Activated CD4-positive, alpha-beta T cell treated with anti-CD3 and anti-CD28 coated beads for 36 hours (primary cell): ENCODE data around the gene CCDC159. TPM values are rescaled to one million over a fixed set of nuclear protein-coding genes. Genes with fewer than 3 reads are reported as not detected.

Source experiments
- ATAC-seq: fragments of 200-7000 bp; cut with Tn5 transposase; one replicate; pipeline ENCODE4 v1.10.0; 2021; ENCODE audit warnings: mild to moderate bottlenecking, moderate library complexity
- CTCF ChIA-PET: fragments of 350-600 bp; sonication (Branson Sonifier 250); formaldehyde crosslinking; loops from one replicate; lab custom pipeline; 2021; ENCODE audit warnings: antibody characterized with exemption; lab: Charles Lee
- POLR2A ChIA-PET: fragments of 350-600 bp; sonication (Branson Sonifier 250); formaldehyde crosslinking; loops from one replicate; lab custom pipeline; 2021; ENCODE audit warnings: antibody characterized with exemption, inconsistent platforms; lab: Charles Lee
- DNase-seq: peaks from one replicate; pipeline ENCODE4 v3.0.0-alpha.2; 2020
- H3K27ac Mint-ChIP-seq: one replicate; pipeline ENCODE4 v1.8.0; 2021; ENCODE audit warnings: mixed read lengths
- H3K27me3 Mint-ChIP-seq: one replicate; pipeline ENCODE4 v1.8.0; 2021; ENCODE audit warnings: mixed read lengths
- H3K36me3 Mint-ChIP-seq: one replicate; pipeline ENCODE4 v1.8.0; 2021; ENCODE audit warnings: low read depth, mixed read lengths
- H3K4me1 Mint-ChIP-seq: one replicate; pipeline ENCODE4 v1.8.0; 2021; ENCODE audit warnings: mixed read lengths
- H3K4me3 Mint-ChIP-seq: one replicate; pipeline ENCODE4 v1.8.0; 2021; ENCODE audit warnings: mild to moderate bottlenecking, moderate library complexity, mixed read lengths
- H3K9me3 Mint-ChIP-seq: one replicate; pipeline ENCODE4 v1.8.0; 2021; ENCODE audit warnings: low read depth, mixed read lengths
- intact Hi-C, 2 experiments: fragments of 100-400 bp; cut with DNase I in 1 of 2; cut with micrococcal nuclease in 1 of 2; formaldehyde crosslinking; loops; one replicate each; pipeline versions ENCODE4 v1.14.2 to v1.15.1; 2022 to 2024; cut with DNase I, micrococcal nuclease
- total RNA-seq, 2 experiments: library from RNA; stranded (reverse); gene quantifications; one replicate each; pipeline ENCODE4 v1.2.3, GENCODE V29; 2021

Gene CCDC159
- total RNA-seq, 2 experiments from 2014 or later = 15.3 to 18.0 TPM

DNA sequence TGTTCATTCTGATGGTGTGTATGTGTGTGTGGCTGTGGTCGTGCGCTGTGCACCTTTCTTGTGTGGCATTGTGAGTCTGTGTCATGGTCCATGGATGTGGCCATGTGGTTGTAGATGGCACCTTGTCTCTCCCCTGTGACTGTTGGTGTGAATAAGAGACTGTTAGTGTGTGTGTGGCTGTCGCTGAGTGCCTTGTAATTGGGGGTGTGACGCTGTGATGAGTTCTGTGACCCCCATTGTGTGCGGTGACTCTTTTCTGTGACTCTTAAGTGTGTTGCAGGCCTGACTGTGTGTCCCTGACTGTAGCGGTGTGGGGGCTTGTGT lies 9.7 kb downstream of the CCDC159 start:
- DNase-seq = no peak
- Mint-ChIP-seq H3K4me3 (peak overlapping the region; percentile 43), H3K4me1 (peaks cover 7% of the 10 kb centered on the region), H3K36me3 (no peaks in the 10 kb centered on the region), H3K27me3 (peaks cover 13% of the 10 kb centered on the region), H3K27ac (peak overlapping the region; percentile 23), H3K9me3 (no peaks in the 10 kb centered on the region)
- peak; percentile 10 for ATAC-seq
- ChIA-PET POLR2A (no interaction called here), CTCF (no interaction called here)
- intact Hi-C loops = no loop called here

DNA sequence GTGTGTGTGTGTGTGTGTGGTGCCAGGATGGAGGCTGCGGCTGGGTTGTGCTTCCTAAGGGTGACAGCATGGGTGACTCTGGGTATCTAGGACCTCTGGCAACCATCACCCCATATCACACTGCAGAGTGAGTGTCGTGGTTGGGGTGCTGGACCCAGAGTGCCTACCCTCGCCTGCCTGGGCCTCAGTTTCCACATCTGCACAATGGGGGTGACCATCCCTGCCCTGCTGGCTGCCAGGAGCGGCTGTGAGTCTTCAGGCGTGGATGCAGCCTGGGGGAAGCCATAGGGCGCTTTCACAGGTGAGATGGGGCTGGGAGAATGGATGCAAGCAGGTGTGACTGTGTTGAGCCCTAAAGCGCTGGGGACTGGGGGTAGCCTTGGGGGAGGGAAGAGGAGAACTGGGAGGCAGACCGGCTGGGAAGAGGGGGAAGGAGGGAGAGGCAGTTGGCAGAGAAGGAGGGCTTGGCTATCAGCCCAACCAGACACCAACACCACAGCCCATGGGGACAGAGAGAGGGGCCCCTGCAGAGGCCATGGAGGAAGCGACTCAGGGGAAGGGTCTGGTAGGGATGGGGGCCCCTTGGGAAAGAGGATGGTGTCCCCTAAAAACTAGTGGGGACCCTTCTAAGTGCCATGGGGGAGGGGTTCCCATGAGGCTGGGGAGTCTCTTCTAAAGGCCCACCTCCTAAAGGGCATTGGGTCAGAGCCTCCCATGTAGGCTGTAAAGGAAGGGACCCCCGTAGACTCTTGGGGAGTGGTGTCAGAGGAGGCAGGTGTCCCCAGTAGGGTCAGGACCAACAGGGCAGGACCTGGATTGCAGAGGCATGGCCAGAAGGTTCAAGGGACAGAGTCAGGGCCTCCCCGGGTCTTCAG lies 10.6 kb downstream of the CCDC159 start:
- ATAC-seq (no peak), DNase-seq (no peak)
- H3K27me3 Mint-ChIP-seq = peaks cover 13% of the 10 kb centered on the region
- H3K4me1 Mint-ChIP-seq = peaks cover 7% of the 10 kb centered on the region
- no peaks in the 10 kb centered on the region for H3K36me3 Mint-ChIP-seq
- no peaks in the 10 kb centered on the region for H3K9me3 Mint-ChIP-seq
- ChIA-PET POLR2A (no interaction called here), CTCF (no interaction called here)
- intact Hi-C loops = no loop called here
- H3K4me3 Mint-ChIP-seq = no peak overlapping the region
- no peak overlapping the region for H3K27ac Mint-ChIP-seq

DNA sequence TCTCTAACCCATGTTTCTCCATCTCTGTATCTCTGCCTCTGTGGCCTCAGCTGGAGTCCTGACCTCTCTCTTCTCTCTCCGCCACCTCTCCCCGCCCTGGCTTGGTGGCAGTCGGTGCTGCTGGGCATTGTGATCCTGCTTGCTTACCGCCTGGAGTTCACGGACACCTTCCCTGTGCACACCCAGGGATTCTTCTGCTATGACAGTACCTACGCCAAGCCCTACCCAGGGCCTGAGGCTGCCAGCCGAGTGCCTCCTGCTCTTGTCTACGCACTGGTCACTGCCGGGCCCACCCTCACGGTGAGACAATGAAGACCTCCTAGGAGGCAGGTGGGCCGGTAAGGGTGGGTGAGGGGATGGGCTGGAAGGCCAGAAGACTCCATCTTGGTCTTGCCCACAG lies 13.1 kb downstream of the CCDC159 start:
- DNase-seq = no peak
- no peak for ATAC-seq
- peaks cover 13% of the 10 kb centered on the region for H3K27me3 Mint-ChIP-seq
- no peak overlapping the region for H3K4me3 Mint-ChIP-seq
- CTCF ChIA-PET = interaction anchor here (0.6 kb wide), 1 partner anchor 63 kb away, joined by 3 read pairs; the partner anchor contains the start of gene TSPAN16
- no peak overlapping the region for H3K27ac Mint-ChIP-seq
- H3K36me3 Mint-ChIP-seq = no peaks in the 10 kb centered on the region
- POLR2A ChIA-PET = no interaction called here
- H3K4me1 Mint-ChIP-seq = peaks cover 7% of the 10 kb centered on the region
- H3K9me3 Mint-ChIP-seq = no peaks in the 10 kb centered on the region
- intact Hi-C loops = no loop called here

DNA sequence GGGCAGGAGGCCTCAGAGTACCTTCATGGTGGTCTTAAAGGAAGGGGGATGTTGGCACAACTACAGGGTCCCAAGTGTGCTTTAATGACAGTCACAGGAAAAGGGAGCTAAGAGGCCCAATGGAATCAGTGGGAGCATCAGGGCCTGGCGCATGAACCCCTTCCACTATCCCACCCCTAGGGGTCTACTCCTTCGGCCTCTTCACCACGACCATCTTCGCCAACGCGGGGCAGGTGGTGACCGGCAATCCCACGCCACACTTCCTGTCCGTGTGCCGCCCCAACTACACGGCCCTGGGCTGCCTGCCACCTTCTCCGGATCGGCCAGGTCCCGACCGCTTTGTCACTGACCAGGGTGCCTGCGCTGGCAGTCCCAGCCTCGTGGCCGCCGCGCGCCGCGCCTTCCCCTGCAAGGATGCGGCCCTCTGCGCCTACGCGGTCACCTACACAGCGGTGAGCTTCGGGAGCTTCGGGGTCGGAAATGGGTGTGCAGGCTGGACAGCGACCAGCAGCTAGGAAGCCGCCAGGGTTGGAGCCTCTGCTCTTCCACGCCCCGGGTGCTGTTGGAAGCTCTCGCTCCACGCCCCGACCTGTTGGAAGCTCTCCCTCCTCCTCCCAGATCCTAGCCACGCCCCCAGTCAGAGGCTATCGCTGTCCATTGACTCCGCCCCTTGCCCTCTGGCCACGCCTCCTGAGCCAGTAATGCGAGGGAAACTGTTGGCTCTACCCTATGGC lies 14.9 kb downstream of the CCDC159 start:
- ChIA-PET CTCF (interaction anchor here (0.7 kb wide), 2 partner anchors 39 to 85 kb away, joined by 3 read pairs; no protein-coding TSS in a partner anchor), POLR2A (interaction anchor here (0.6 kb wide), 1 partner anchor 18 kb away, joined by 3 read pairs; no protein-coding TSS in a partner anchor)
- peaks cover 3% of the 10 kb centered on the region for H3K36me3 Mint-ChIP-seq
- H3K27ac Mint-ChIP-seq = no peak overlapping the region
- H3K9me3 Mint-ChIP-seq = no peaks in the 10 kb centered on the region
- DNase-seq (peak; percentile 52), ATAC-seq (peak; percentile 33)
- H3K4me3 Mint-ChIP-seq = no peak overlapping the region
- intact Hi-C loops = no loop called here
- H3K27me3 Mint-ChIP-seq = peaks cover 7% of the 10 kb centered on the region
- peaks cover under 1% of the 10 kb centered on the region for H3K4me1 Mint-ChIP-seq

DNA sequence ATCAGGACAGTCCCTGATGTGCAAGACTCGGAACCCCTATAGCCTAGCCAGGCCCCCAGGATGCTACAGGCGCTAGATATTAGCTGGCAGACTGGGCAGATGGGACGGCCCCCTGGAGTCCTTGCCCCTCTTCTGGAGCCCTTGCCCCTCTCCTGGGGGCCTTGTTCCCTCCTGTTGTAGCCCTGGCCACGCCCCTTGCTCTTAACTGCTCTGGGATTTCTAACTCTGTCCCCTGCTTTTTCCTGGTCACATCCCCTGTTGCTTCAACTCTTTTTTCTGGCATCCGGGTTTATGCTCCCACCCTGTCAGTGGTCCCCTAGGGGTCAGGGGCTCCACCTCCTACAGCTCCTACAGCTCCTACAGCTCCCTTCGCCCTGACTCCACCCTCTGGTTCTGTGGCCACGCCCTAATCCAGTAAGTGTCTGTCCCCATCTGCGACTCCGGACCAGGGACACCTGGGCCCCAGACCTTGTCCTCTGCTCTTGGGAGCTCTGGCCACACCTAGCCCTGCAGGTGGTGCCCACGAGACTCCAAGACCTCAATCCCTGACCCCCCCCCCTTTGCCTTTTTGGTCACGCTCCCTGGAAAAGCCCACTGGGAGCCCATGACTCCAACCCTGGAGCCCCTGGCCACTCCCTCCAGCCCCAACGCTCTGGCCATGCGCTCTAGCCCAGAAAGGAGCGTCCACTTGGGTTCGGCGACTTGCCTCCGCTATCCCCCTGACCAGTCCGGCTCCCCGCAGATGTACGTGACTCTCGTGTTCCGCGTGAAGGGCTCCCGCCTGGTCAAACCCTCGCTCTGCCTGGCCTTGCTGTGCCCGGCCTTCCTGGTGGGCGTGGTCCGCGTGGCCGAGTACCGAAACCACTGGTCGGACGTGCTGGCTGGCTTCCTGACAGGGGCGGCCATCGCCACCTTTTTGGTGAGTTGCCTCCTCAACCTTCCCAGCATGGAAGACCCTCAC lies 15.7 kb downstream of the CCDC159 start:
- intact Hi-C loops = no loop called here
- H3K27ac Mint-ChIP-seq = no peak overlapping the region
- DNase-seq (no peak), ATAC-seq (no peak)
- CTCF ChIA-PET = interaction anchor here (0.6 to 0.7 kb wide), 2 partner anchors 86 to 664 kb away, joined by 3 read pairs; no protein-coding TSS in a partner anchor
- H3K4me1 Mint-ChIP-seq = no peaks in the 10 kb centered on the region
- POLR2A ChIA-PET = interaction anchor here (0.6 kb wide), 1 partner anchor 19 kb away, joined by 3 read pairs; no protein-coding TSS in a partner anchor
- peaks cover 3% of the 10 kb centered on the region for H3K27me3 Mint-ChIP-seq
- peaks cover 3% of the 10 kb centered on the region for H3K36me3 Mint-ChIP-seq
- no peaks in the 10 kb centered on the region for H3K9me3 Mint-ChIP-seq
- H3K4me3 Mint-ChIP-seq = no peak overlapping the region

DNA sequence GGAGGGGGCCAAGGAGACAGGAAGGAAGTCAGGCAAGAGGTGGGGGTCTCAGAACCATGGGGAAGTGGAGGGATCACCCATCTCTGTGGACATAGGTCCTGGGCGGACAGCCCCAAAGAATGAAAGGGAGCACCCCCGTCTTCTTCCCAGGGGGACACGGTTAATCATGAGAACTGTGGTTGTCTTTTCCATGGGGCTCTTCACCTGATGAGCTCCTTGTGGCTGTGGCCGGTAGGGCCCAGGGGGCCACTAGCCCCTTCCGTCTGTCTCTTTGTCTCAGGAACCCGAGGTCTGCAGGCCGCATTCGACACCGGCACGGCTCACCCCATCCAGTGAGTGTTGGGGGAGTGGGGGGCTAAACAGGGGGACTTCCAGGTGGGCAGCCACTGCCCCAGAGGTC lies 17.6 kb downstream of the CCDC159 start:
- intact Hi-C loops = no loop called here
- POLR2A ChIA-PET = no interaction called here
- H3K27ac Mint-ChIP-seq = no peak overlapping the region
- H3K9me3 Mint-ChIP-seq = no peaks in the 10 kb centered on the region
- ATAC-seq (no peak), DNase-seq (no peak)
- peaks cover 7% of the 10 kb centered on the region for H3K36me3 Mint-ChIP-seq
- H3K4me3 Mint-ChIP-seq = no peak overlapping the region
- H3K4me1 Mint-ChIP-seq = no peaks in the 10 kb centered on the region
- peaks cover 3% of the 10 kb centered on the region for H3K27me3 Mint-ChIP-seq
- CTCF ChIA-PET = no interaction called here

DNA sequence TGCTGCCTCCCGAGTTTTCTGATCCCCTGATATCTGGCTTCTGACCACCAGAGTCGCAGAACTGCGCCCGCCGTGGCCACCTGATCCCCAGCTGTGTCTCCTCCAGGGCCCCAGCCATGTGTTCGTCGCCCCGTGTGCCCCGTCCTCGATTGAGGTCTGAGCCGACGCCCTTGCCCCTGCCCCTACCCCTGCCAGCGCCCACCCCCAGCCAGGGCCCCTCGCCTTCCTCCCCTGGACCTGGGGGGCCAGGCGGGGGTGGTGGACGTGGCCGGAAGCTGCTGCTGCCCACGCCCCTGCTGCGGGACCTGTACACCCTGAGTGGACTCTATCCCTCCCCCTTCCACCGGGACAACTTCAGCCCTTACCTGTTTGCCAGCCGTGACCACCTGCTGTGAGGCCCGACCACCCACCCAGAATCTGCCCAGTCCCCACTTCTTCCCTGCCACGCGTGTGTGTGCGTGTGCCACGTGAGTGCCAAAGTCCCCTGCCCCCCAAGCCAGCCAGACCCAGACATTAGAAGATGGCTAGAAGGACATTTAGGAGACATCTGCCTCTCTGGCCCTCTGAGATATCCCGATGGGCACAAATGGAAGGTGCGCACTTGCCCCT lies 18.1 kb downstream of the CCDC159 start:
- H3K9me3 Mint-ChIP-seq = no peaks in the 10 kb centered on the region
- CTCF ChIA-PET = no interaction called here
- POLR2A ChIA-PET = no interaction called here
- intact Hi-C loops = no loop called here
- peaks cover 9% of the 10 kb centered on the region for H3K36me3 Mint-ChIP-seq
- no peak overlapping the region for H3K4me3 Mint-ChIP-seq
- H3K27me3 Mint-ChIP-seq = no peaks in the 10 kb centered on the region
- no peaks in the 10 kb centered on the region for H3K4me1 Mint-ChIP-seq
- DNase-seq = no peak
- H3K27ac Mint-ChIP-seq = no peak overlapping the region
- no peak for ATAC-seq

DNA sequence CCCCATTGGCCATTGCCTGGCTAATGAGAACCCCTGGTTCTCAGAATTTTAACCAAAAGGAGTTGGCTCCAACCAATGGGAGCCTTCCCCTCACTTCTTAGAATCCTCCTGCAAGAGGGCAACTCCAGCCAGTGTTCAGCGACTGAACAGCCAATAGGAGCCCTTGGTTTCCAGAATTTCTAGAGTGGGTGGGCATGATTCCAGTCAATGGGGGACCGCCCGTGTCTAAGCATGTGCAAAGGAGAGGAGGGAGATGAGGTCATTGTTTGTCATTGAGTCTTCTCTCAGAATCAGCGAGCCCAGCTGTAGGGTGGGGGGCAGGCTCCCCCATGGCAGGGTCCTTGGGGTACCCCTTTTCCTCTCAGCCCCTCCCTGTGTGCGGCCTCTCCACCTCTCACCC lies 18.6 kb downstream of the CCDC159 start:
- peaks cover 10% of the 10 kb centered on the region for H3K36me3 Mint-ChIP-seq
- no peaks in the 10 kb centered on the region for H3K9me3 Mint-ChIP-seq
- DNase-seq (no peak), ATAC-seq (no peak)
- intact Hi-C loops = no loop called here
- H3K4me3 Mint-ChIP-seq = no peak overlapping the region
- ChIA-PET POLR2A (no interaction called here), CTCF (no interaction called here)
- H3K4me1 Mint-ChIP-seq = no peaks in the 10 kb centered on the region
- H3K27me3 Mint-ChIP-seq = no peaks in the 10 kb centered on the region
- H3K27ac Mint-ChIP-seq = no peak overlapping the region

DNA sequence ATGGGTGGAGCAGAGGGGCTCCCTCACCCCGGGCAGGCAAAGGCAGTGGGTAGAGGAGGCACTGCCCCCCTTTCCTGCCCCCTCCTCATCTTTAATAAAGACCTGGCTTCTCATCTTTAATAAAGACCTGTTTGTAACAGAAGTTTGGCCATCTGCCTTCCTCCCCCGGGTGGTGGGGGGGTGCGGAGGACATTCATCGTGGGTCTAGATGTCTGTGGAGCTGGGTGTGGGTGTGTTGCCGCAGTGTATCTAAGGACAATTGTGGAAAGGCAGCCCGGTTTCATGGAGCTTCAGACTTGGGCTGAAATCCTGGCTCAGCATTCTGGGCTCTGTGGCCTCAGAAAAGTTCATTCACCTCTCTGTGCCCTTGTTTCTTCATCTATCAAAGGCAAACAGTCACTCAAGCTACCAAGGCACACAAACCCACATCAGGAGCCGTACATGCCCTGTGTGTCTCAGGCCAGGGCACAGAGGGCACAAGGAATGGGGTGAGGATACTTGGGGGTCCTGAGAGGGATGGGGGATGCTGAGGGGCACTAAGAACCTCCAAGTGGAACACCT lies 19.3 kb downstream of the CCDC159 start:
- H3K4me3 Mint-ChIP-seq = no peak overlapping the region
- H3K9me3 Mint-ChIP-seq = no peaks in the 10 kb centered on the region
- H3K4me1 Mint-ChIP-seq = no peaks in the 10 kb centered on the region
- CTCF ChIA-PET = interaction anchor here (0.6 to 0.7 kb wide), 2 partner anchors 34 to 203 kb away, joined by 4 read pairs; no protein-coding TSS in a partner anchor
- no peaks in the 10 kb centered on the region for H3K27me3 Mint-ChIP-seq
- H3K36me3 Mint-ChIP-seq = peaks cover 11% of the 10 kb centered on the region
- POLR2A ChIA-PET = no interaction called here
- H3K27ac Mint-ChIP-seq = no peak overlapping the region
- intact Hi-C loops = no loop called here
- ATAC-seq (no peak), DNase-seq (no peak)

DNA sequence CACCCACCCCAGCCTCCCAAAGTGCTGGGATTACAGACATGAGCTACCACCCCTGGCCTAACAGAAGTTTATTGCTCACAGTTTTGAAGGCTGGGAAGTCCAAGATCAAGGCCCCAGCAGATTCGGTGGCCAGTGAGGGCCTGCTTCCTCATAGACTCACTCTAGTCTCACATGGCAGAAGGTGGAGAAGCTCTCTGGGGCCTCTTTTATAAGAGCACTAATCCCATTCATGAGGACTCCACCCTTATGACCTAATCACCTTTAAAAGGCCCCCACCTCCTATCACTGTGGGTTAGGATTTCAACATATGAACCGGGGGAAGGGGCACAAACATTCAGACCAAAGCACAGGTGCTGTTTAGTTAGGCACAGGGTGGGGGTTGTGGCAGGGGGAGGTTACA lies 21.2 kb downstream of the CCDC159 start:
- ATAC-seq (no peak), DNase-seq (no peak)
- intact Hi-C loops = no loop called here
- Mint-ChIP-seq H3K27ac (no peak overlapping the region), H3K4me3 (no peak overlapping the region), H3K27me3 (no peaks in the 10 kb centered on the region), H3K9me3 (no peaks in the 10 kb centered on the region), H3K4me1 (no peaks in the 10 kb centered on the region), H3K36me3 (peaks cover 19% of the 10 kb centered on the region)
- ChIA-PET CTCF (interaction anchor here (1.4 to 3.0 kb wide), 3 partner anchors 10 to 16 kb away, joined by 3 to 13 read pairs (median 10); no protein-coding TSS in a partner anchor), POLR2A (no interaction called here)
